A549 (cell line): ENCODE results near the gene KRT79. TPM values are rescaled to one million over a fixed set of nuclear protein-coding genes. Genes with fewer than 3 reads are reported as not detected.
A peak's percentile ranks its signal among the peaks of the same experiment; 100 is the strongest.

ENCODE experiments used
- ATAC-seq, 2 experiments: fragments of 200-7000 bp in 1 of 2; fragments of >200 bp in 1 of 2; cut with Nextera tagmentation in 1 of 2; cut with Tn5 transposase in 1 of 2; 3 replicates each; pipeline versions ENCODE4 v1.8.0 to v1.9.1; 2018 to 2020; ENCODE audit warnings: mild to moderate bottlenecking in 1 of 2, moderate library complexity in 1 of 2
- CTCF ChIA-PET: fragments of 300-600 bp; sonication (Branson Sonifier 250); formaldehyde crosslinking; extraction: SDS; loops from one replicate; lab custom pipeline; 2021; ENCODE audit warnings: antibody characterized with exemption, inconsistent platforms; lab: Yijun Ruan, JAX
- POLR2A ChIA-PET: fragments of 350-600 bp; formaldehyde crosslinking; extraction: SDS; loops from one replicate; lab custom pipeline; 2021; ENCODE audit warnings: antibody characterized with exemption, inconsistent platforms; lab: Yijun Ruan, JAX
- DNase-seq, 2 experiments: peaks; one replicate each; pipeline versions ENCODE4 v3.0.0 to v3.0.0-alpha.2; 2011 to 2016; ENCODE audit warnings: low read depth in 1 of 2, low spot score in 1 of 2
- FAIRE-seq: peaks from 2 replicates; lab custom pipeline; 2011; peaks lifted over from hg19 to GRCh38; lab: Jason Lieb, UNC
- H3K27ac ChIP-seq, 2 experiments: fragments of >200 bp; sonication (Bioruptor Twin); formaldehyde crosslinking; 3 replicates each; pipeline ENCODE4 v1.5.1; 2016 to 2017
- H3K4me1 ChIP-seq: fragments of >200 bp; sonication (Bioruptor Twin); formaldehyde crosslinking; 3 replicates; pipeline ENCODE4 v1.6.1; 2016
- H3K4me2 ChIP-seq: fragments of >200 bp; sonication (Bioruptor Twin); formaldehyde crosslinking; 3 replicates; pipeline ENCODE4 v1.6.1; 2016
- H3K4me3 ChIP-seq: fragments of >200 bp; sonication (Bioruptor Twin); formaldehyde crosslinking; 3 replicates; pipeline ENCODE4 v1.5.1; 2016
- H3K9me3 ChIP-seq: fragments of >200 bp; sonication (Bioruptor Twin); formaldehyde crosslinking; 3 replicates; pipeline ENCODE4 v1.6.1; 2016
- ATOH8 ChIP-seq: fragments of 250-450 bp; sonication (Bioruptor Pico); IDR thresholded peaks from 2 replicates; pipeline ENCODE4 v1.5.0; 2020; ENCODE audit warnings: low read depth, mild to moderate bottlenecking, moderate library complexity
- CHD4 ChIP-seq: fragments of 200-600 bp; sonication (generic); IDR thresholded peaks from 2 replicates; pipeline ENCODE4 v1.6.1; 2016; ENCODE audit warnings: antibody characterized with exemption, mild to moderate bottlenecking, borderline replicate concordance
- ESRRA ChIP-seq: fragments of 150-350 bp; IDR thresholded peaks from 2 replicates; pipeline ENCODE4 v1.6.1; 2014; ENCODE audit warnings: mild to moderate bottlenecking, low read length, borderline replicate concordance
- FOSB ChIP-seq: fragments of 250-450 bp; sonication (Bioruptor Pico); IDR thresholded peaks from 2 replicates; pipeline ENCODE4 v1.5.0; 2020; ENCODE audit warnings: mild to moderate bottlenecking, moderate library complexity
- GATA3 ChIP-seq: IDR thresholded peaks from 2 replicates; pipeline ENCODE4 v1.6.1; 2012; ENCODE audit warnings: borderline replicate concordance
- HES2 ChIP-seq: fragments of >200 bp; sonication (Bioruptor Twin); formaldehyde crosslinking; IDR thresholded peaks from 2 replicates; pipeline ENCODE4 v1.6.1; 2016
- HEYL ChIP-seq: fragments of 250-450 bp; sonication (Bioruptor Pico); IDR thresholded peaks from 2 replicates; pipeline ENCODE4 v1.8.0; 2021; ENCODE audit warnings: mild to moderate bottlenecking, moderate library complexity
- HOXB5 ChIP-seq: fragments of 250-450 bp; sonication (Bioruptor Pico); IDR thresholded peaks from 2 replicates; pipeline ENCODE4 v1.5.0; 2020; ENCODE audit warnings: mild to moderate bottlenecking, moderate library complexity
- JUN ChIP-seq, 2 experiments: fragments of >200 bp; sonication (Bioruptor Twin); formaldehyde crosslinking; IDR thresholded peaks; 2 replicates in 1 of 2; 3 replicates in 1 of 2; pipeline ENCODE4 v1.6.1; 2016 to 2017
- KDM1A ChIP-seq: fragments of 200-600 bp; sonication (generic); IDR thresholded peaks from 2 replicates; pipeline ENCODE4 v1.6.1; 2016; ENCODE audit warnings: low read depth, mild to moderate bottlenecking
- MYC ChIP-seq: IDR thresholded peaks from 2 replicates; pipeline ENCODE4 v1.6.1; 2012; ENCODE audit warnings: mild to moderate bottlenecking, inconsistent platforms, low read length, improper control_type of control experiment, borderline replicate concordance
- NFE2L2 ChIP-seq: fragments of 150-350 bp; conservative IDR thresholded peaks from 2 replicates; pipeline ENCODE4 v1.6.1; 2014; ENCODE audit warnings: low read length
- NPAS2 ChIP-seq: fragments of 250-450 bp; sonication (Bioruptor Pico); IDR thresholded peaks from 2 replicates; pipeline ENCODE4 v1.8.0; 2022; ENCODE audit warnings: mild to moderate bottlenecking, moderate library complexity, borderline replicate concordance
- RFX5 ChIP-seq: fragments of 450-650 bp; IDR thresholded peaks from 2 replicates; pipeline ENCODE4 v1.7.1; 2014; ENCODE audit warnings: antibody characterized with exemption, mild to moderate bottlenecking, moderate library complexity
- SMC3 ChIP-seq: fragments of >200 bp; sonication (Bioruptor Twin); formaldehyde crosslinking; IDR thresholded peaks from 3 replicates; pipeline ENCODE4 v1.6.1; 2018; ENCODE audit warnings: inconsistent platforms
- USF2 ChIP-seq: fragments of 450-650 bp; IDR thresholded peaks from 2 replicates; pipeline ENCODE4 v1.6.1; 2014; ENCODE audit warnings: antibody characterized with exemption
- ZC3H11A ChIP-seq: fragments of 450-650 bp; IDR thresholded peaks from 2 replicates; pipeline ENCODE4 v1.6.1; 2014; ENCODE audit warnings: antibody characterized with exemption, mild to moderate bottlenecking
- WGBS: methylation state at CpG from one replicate; pipeline ENCODE4 v1.1.6; 2017; ENCODE audit errors: missing lambda C conversion rate; 5-methylcytosine and 5-hydroxymethylcytosine counted together
- polyA plus RNA-seq, 4 experiments: library from polyadenylated mRNA; depleted of rRNA in 3 of 4; stranded (reverse); fragments of >200 nt; fragmentation: RNase III in 1 of 4; extraction: RNeasy Plus Mini Kit Qiagen cat#74134 plus additional on column Dnase treatment in 1 of 4; gene quantifications; 2 replicates in 3 of 4; 3 replicates in 1 of 4; pipeline ENCODE4 v1.2.3, GENCODE V29; 2011 to 2017

Gene KRT79
- polyA plus RNA-seq, 2 of the 4 experiments (the other 2 are of a cell fraction) = 0.05 TPM; not detected in 1

GRCh38 chr12:52847335-52848102, 13.4 kb upstream of the KRT79 start:
- H3K4me2 ChIP-seq = no peak overlapping the region
- ChIA-PET CTCF (interaction anchor here (0.6 to 1.5 kb wide), 4 partner anchors 14 to 822 kb away, joined by 3 read pairs; no protein-coding TSS in a partner anchor), POLR2A (no interaction called here)
- FAIRE-seq (no peak), ATAC-seq (peak in 1 of 2 experiments; percentile 68; a peak in 3 of 6 replicates), DNase-seq (no peak)
- H3K27ac ChIP-seq = peak overlapping the region in 1 of 2 experiments; percentile 31; a peak in 1 of 6 replicates
- peaks cover 9% of the 10 kb centered on the region for H3K4me1 ChIP-seq
- 0 out of 2 replicates have a peak, but pooled peaks have one; percentile 6 for TF ChIP-seq USF2
- TF ChIP-seq KDM1A = no peak
- TF ChIP-seq CHD4 = no peak
- TF ChIP-seq NFE2L2 = no peak
- no peak for TF ChIP-seq HEYL (CRISPR knock-in tag)
- no peak for TF ChIP-seq FOSB
- TF ChIP-seq NPAS2 (CRISPR knock-in tag) = no peak
- no peaks in the 10 kb centered on the region for H3K9me3 ChIP-seq
- 74% methylated on average over 12 of the region's 12 CpGs for WGBS
- H3K4me3 ChIP-seq = no peak overlapping the region

GRCh38 chr12:52846356-52846970, 12.4 kb upstream of the KRT79 start:
- H3K4me1 ChIP-seq = peaks cover 9% of the 10 kb centered on the region
- no peak overlapping the region for H3K4me3 ChIP-seq
- ChIA-PET CTCF (interaction anchor here (0.6 to 1.5 kb wide), 4 partner anchors 13 to 821 kb away, joined by 3 read pairs; no protein-coding TSS in a partner anchor), POLR2A (no interaction called here)
- FAIRE-seq (no peak), DNase-seq (no peak), ATAC-seq (no peak)
- H3K4me2 ChIP-seq = no peak overlapping the region
- no peak overlapping the region for H3K27ac ChIP-seq
- TF ChIP-seq MYC (no peak), SMC3 (no peak), HES2 (no peak), RFX5 (no peak), HOXB5 (CRISPR knock-in tag) (no peak)
- H3K9me3 ChIP-seq = no peaks in the 10 kb centered on the region
- 84% methylated on average over 8 of the region's 8 CpGs for WGBS

GRCh38 chr12:52845946-52846345, 11.8 kb upstream of the KRT79 start:
- 90% methylated on average over 1 of the region's 1 CpG for WGBS
- no peak overlapping the region for H3K4me2 ChIP-seq
- no peaks in the 10 kb centered on the region for H3K9me3 ChIP-seq
- no peak overlapping the region for H3K4me3 ChIP-seq
- TF ChIP-seq GATA3 = no peak
- no peak for TF ChIP-seq ZC3H11A
- no peak for TF ChIP-seq ESRRA
- TF ChIP-seq ATOH8 (CRISPR knock-in tag) = no peak
- TF ChIP-seq JUN (IDR thresholded peaks at IDR 0.05) = no peak
- ChIA-PET CTCF (interaction anchor here (0.9 to 1.5 kb wide), 2 partner anchors 20 to 725 kb away, joined by 3 read pairs; no protein-coding TSS in a partner anchor), POLR2A (no interaction called here)
- FAIRE-seq (no peak), ATAC-seq (no peak), DNase-seq (no peak)
- H3K27ac ChIP-seq = no peak overlapping the region
- H3K4me1 ChIP-seq = peaks cover 9% of the 10 kb centered on the region
